IPS-18c (cell line): ENCODE data around the gene RTRAF.
A peak's percentile ranks its signal among the peaks of the same experiment; 100 is the strongest.

ENCODE experiments used
- H3K4me3 ChIP-seq: 2 replicates; pipeline ENCODE4 v1.7.0; 2013; ENCODE audit warnings: low read depth, mild to moderate bottlenecking, low read length, moderate library complexity; ENCODE audit not compliant: insufficient read depth
- H3K9me3 ChIP-seq: one replicate; pipeline ENCODE4 v1.6.1; 2013; ENCODE audit warnings: mild to moderate bottlenecking, low read length, moderate library complexity; ENCODE audit not compliant: control insufficient read depth, insufficient read depth

Gene RTRAF

GRCh38 chr14:51989293-51990234, at the start of gene RTRAF:
RTRAF (plus strand) TSS chr14:51989546; CDS start chr14:51989640, 94 bp downstream.
- no peaks in the 10 kb centered on the region for H3K9me3 ChIP-seq
- peak within 1 kb of the TSS; percentile 100 for H3K4me3 ChIP-seq

- no peaks in the 10 kb centered on the region for H3K9me3 ChIP-seq
- no peak overlapping the region for H3K4me3 ChIP-seq
Observed at GRCh38 chr14:51939755-51940301, 49.5 kb upstream of the RTRAF start.

- no peak overlapping the region for H3K4me3 ChIP-seq
- H3K9me3 ChIP-seq, result peaks cover 3% of the 10 kb centered on the region
Observed at GRCh38 chr14:51942971-51943370, 46.4 kb upstream of the RTRAF start.

GRCh38 chr14:51950007-51950406, 39.3 kb upstream of the RTRAF start:
- peaks cover 3% of the 10 kb centered on the region for H3K9me3 ChIP-seq
- H3K4me3 ChIP-seq, result no peak overlapping the region

DNA sequence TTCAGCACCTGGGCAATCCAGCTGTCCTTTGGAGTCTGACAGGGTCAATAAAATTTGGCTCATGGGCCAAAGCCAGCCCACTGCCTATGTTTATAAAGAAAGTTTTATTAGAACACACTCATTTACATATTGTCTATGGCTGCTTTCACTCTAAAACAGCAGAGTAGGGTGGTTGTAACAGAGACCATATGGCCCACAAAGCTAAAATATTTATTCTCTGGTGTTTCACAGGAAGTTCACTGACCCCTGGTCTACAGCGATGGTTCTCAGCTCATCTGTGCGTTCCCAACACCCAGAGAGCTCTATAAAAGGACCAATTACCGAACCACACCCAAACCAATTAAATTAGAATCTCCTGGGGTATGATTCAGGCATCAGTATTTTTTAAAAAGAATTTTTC, 37.7 kb upstream of the RTRAF start:
- no peak overlapping the region for H3K4me3 ChIP-seq
- H3K9me3 ChIP-seq, result peaks cover 3% of the 10 kb centered on the region

GRCh38 chr14:51954031-51954430, 35.3 kb upstream of the RTRAF start:
- no peaks in the 10 kb centered on the region for H3K9me3 ChIP-seq
- no peak overlapping the region for H3K4me3 ChIP-seq

GRCh38 chr14:51954657-51955056, 34.7 kb upstream of the RTRAF start:
- no peak overlapping the region for H3K4me3 ChIP-seq
- H3K9me3 ChIP-seq, result no peaks in the 10 kb centered on the region

DNA sequence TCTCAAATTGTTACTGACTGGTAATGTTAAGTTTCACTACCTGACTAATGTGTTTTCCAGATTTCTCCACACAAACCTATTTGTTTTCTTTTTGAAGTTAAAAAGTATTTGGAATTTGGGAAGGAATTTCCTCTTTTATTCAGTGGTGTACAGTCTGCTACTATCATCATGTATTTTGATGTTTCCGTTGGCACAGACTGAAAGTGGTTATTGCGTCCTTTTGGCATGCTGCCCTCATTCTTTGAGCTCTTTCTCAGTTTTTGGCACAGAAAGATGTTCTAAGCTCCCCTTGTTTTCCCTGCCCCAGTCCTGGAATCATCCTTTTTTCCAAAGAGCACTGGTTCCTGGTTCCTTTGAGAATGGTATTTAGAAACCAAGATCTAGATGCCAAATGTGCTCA, 31.4 kb upstream of the RTRAF start:
- H3K4me3 ChIP-seq, result no peak overlapping the region
- no peaks in the 10 kb centered on the region for H3K9me3 ChIP-seq

DNA sequence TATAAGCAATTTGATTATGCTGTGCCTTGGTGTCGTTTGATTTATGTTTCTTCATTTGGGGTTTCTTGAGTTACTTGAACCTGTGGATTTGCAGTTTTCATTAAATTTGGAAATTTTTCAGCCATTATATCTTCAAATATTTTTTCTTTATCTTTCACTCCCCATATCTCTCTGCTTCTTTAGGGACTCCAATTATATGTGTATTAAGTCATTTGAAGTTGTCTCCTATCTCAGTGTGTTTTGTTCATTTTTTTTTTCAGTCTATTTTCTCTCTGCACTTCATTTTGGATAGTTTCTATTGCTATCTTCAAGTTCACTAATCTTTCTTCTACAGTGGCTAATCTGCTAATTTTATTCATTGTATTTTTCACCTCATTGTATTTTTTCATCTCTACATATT, 29.4 kb upstream of the RTRAF start:
- Histone ChIP-seq H3K9me3 (no peaks in the 10 kb centered on the region), H3K4me3 (no peak overlapping the region)

- Histone ChIP-seq H3K4me3 (no peak overlapping the region), H3K9me3 (no peaks in the 10 kb centered on the region)
Observed at GRCh38 chr14:51960866-51961265, 28.5 kb upstream of the RTRAF start.

DNA sequence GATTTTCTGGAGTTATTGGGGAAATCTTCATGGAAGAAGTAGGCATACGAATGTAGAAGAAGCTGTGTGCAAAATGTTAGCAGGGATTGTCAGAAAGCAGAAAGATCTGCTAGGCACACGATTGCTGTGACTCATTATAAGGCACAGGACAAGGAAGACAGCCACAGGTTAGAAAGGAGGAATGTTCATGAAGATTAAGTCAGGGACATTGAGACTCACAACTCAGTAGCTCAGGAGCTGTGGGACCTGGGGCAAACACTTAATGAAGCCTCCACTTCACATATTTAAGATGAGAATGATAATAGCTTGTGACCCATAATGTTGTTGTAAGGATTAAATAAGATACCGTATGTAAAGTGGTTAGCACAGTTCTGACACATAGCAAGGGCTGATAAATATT, 26.6 kb upstream of the RTRAF start:
- Histone ChIP-seq H3K4me3 (no peak overlapping the region), H3K9me3 (no peaks in the 10 kb centered on the region)

DNA sequence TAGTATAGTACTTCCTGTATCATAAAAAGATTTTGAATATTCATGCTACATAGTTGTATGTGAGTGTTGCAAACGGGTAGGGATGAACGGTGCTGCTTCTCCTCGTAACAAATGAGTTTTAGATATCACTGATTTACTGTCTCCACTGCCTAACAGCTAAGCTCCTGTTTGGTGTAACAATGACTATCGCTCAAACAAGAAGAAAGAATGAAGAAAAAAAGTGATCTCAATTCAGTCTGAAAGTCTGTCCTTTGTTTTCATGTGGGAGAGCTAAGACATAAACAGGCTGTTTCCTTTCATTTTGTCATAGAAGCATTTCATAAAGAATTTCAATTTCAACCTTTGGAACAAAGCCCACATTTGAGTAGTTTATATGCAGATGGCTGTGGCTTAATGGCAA, 26.1 kb upstream of the RTRAF start:
- H3K9me3 ChIP-seq, result no peaks in the 10 kb centered on the region
- no peak overlapping the region for H3K4me3 ChIP-seq

- Histone ChIP-seq H3K9me3 (no peaks in the 10 kb centered on the region), H3K4me3 (no peak overlapping the region)
Observed at GRCh38 chr14:51967521-51967920, 21.8 kb upstream of the RTRAF start.

GRCh38 chr14:51969852-51970540, 19.4 kb upstream of the RTRAF start:
- H3K9me3 ChIP-seq, result no peaks in the 10 kb centered on the region

GRCh38 chr14:51972566-51972965, 16.8 kb upstream of the RTRAF start:
- Histone ChIP-seq H3K9me3 (no peaks in the 10 kb centered on the region), H3K4me3 (no peak overlapping the region)

More at GRCh38 chr14:51969852-51970540, 19.4 kb upstream of the RTRAF start:
- no peak overlapping the region for H3K4me3 ChIP-seq

DNA sequence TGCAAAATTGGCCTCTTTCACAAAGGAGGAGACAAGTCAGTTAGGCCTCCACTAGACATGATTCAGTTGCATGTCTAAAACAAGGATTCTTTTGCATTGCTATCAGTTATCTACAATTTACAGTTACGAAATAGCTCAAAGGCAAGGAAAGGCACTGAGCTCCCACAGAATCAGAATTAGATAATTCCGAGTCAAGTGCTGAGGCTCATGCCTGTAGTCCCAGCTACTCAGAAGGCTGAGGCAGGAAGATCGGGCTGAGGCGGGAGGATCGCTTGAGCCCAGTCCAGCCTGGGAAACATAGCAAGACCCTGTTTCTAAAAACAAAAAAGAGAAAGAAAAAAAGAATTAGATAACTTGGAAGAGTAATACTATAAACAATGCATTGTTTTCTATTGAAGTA, 12.3 kb upstream of the RTRAF start:
- Histone ChIP-seq H3K9me3 (no peaks in the 10 kb centered on the region), H3K4me3 (no peak overlapping the region)

GRCh38 chr14:51978681-51979085, 10.7 kb upstream of the RTRAF start:
- H3K4me3 ChIP-seq, result no peak overlapping the region
- H3K9me3 ChIP-seq, result no peaks in the 10 kb centered on the region
